OCI-LY1 (cell line): ENCODE results near the gene BST1.

ENCODE experiments used
- CTCF ChIP-seq: fragments of 200-600 bp; sonication (generic), shearing (Covaris generic); IDR thresholded peaks from 2 replicates; pipeline ENCODE4 v1.5.1; 2017; ENCODE audit warnings: mild to moderate bottlenecking, antibody characterized with exemption, low read length, moderate library complexity, mixed read lengths
- EZH2 ChIP-seq: fragments of 200-600 bp; sonication (generic), shearing (Covaris generic); IDR thresholded peaks from 2 replicates; pipeline ENCODE4 v1.8.0; 2017; ENCODE audit warnings: borderline replicate concordance, mixed run types, mild to moderate bottlenecking, antibody characterized with exemption, low read length, moderate library complexity, mixed read lengths

GRCh38 chr4:15681372-15682241 is 21.3 kb upstream of the BST1 start, which contains the start of gene FAM200B:
- TF ChIP-seq CTCF, result no peak
- no peak for TF ChIP-seq EZH2
